ENCODE measurements around the gene RELN.

RELN gene

GRCh38 chr7:103855671-103856070 lies 133.8 kb downstream of the RELN start:
- TF ChIP-seq PATZ1 (CRISPR knock-in tag; IDR thresholded peaks at IDR 0.05; ENCODE audit: borderline replicate concordance) = no peak
- TF ChIP-seq ESRRG (CRISPR knock-in tag; IDR thresholded peaks at IDR 0.05) = no peak
- TF ChIP-seq ARNTL (CRISPR knock-in tag; IDR thresholded peaks at IDR 0.05; ENCODE audit: borderline replicate concordance, low read depth) = no peak
- TF ChIP-seq CSDC2 (CRISPR knock-in tag; IDR thresholded peaks at IDR 0.05) = no peak
- TF ChIP-seq OSR1 (CRISPR knock-in tag; IDR thresholded peaks at IDR 0.05) = no peak
- no peak for TF ChIP-seq ZNF8 (CRISPR knock-in tag; IDR thresholded peaks at IDR 0.05)
- no peak for TF ChIP-seq ZFP3 (CRISPR knock-in tag; IDR thresholded peaks at IDR 0.05)
- no peak for TF ChIP-seq CSRNP3 (CRISPR knock-in tag; IDR thresholded peaks at IDR 0.05)
- TF ChIP-seq ZNF565 (CRISPR knock-in tag; conservative IDR thresholded peaks at IDR 0.05; ENCODE audit: low read depth) = no peak
- TF ChIP-seq ZFP30 (CRISPR knock-in tag; IDR thresholded peaks at IDR 0.05) = no peak
- no peak for TF ChIP-seq RARB (CRISPR knock-in tag; IDR thresholded peaks at IDR 0.05)
- TF ChIP-seq SNAI2 (CRISPR knock-in tag; IDR thresholded peaks at IDR 0.05) = no peak
- no peak for TF ChIP-seq BACH2 (CRISPR knock-in tag; IDR thresholded peaks at IDR 0.05; ENCODE audit: borderline replicate concordance)
- no peak for TF ChIP-seq PPARA (CRISPR knock-in tag; IDR thresholded peaks at IDR 0.05; ENCODE audit: borderline replicate concordance)
- no peak for TF ChIP-seq ISL1 (CRISPR knock-in tag; IDR thresholded peaks at IDR 0.05)
- no peak for TF ChIP-seq POU6F1 (CRISPR knock-in tag; IDR thresholded peaks at IDR 0.05; ENCODE audit: borderline replicate concordance, low read depth)
- no peak for TF ChIP-seq TOX (CRISPR knock-in tag; IDR thresholded peaks at IDR 0.05; ENCODE audit: borderline replicate concordance)

GRCh38 chr7:103854611-103855010 lies 134.8 kb downstream of the RELN start:
- TF ChIP-seq RARB (CRISPR knock-in tag; IDR thresholded peaks at IDR 0.05) (no peak), ZFP3 (CRISPR knock-in tag; IDR thresholded peaks at IDR 0.05) (no peak), CREB5 (CRISPR knock-in tag; IDR thresholded peaks at IDR 0.05; ENCODE audit: low read depth) (no peak), TOX (CRISPR knock-in tag; IDR thresholded peaks at IDR 0.05; ENCODE audit: borderline replicate concordance) (no peak), POU6F1 (CRISPR knock-in tag; IDR thresholded peaks at IDR 0.05; ENCODE audit: borderline replicate concordance, low read depth) (no peak), CSDC2 (CRISPR knock-in tag; IDR thresholded peaks at IDR 0.05) (no peak), OSR1 (CRISPR knock-in tag; IDR thresholded peaks at IDR 0.05) (no peak), ZC3H10 (CRISPR knock-in tag; IDR thresholded peaks at IDR 0.05) (no peak), PPARA (CRISPR knock-in tag; IDR thresholded peaks at IDR 0.05; ENCODE audit: borderline replicate concordance) (no peak), TCF4 (CRISPR knock-in tag; IDR thresholded peaks at IDR 0.05; ENCODE audit: borderline replicate concordance) (no peak), ARNTL (CRISPR knock-in tag; IDR thresholded peaks at IDR 0.05; ENCODE audit: borderline replicate concordance, low read depth) (no peak), GLIS3 (CRISPR knock-in tag; IDR thresholded peaks at IDR 0.05) (no peak), SNAI2 (CRISPR knock-in tag; IDR thresholded peaks at IDR 0.05) (no peak), ZNF565 (CRISPR knock-in tag; conservative IDR thresholded peaks at IDR 0.05; ENCODE audit: low read depth) (no peak), TSHZ2 (CRISPR knock-in tag; IDR thresholded peaks at IDR 0.05) (no peak), ZNF8 (CRISPR knock-in tag; IDR thresholded peaks at IDR 0.05) (no peak), ZNF70 (CRISPR knock-in tag; IDR thresholded peaks at IDR 0.05) (no peak), PATZ1 (CRISPR knock-in tag; IDR thresholded peaks at IDR 0.05; ENCODE audit: borderline replicate concordance) (no peak)
- ATAC-seq = no peak

More at GRCh38 chr7:103855671-103856070, 133.8 kb downstream of the RELN start:
- no peak for ATAC-seq

All from SK-N-SH treated with all-trans-retinoic acid at 6 μM for 48 hours (cell line).